GM12864 (cell line): ENCODE data around the gene NOVA1.

Experiments
- DNase-seq: peaks from one replicate; pipeline ENCODE4 v3.0.0-alpha.2; 2011; ENCODE audit warnings: low read depth
- H3K4me3 ChIP-seq: 2 replicates; pipeline ENCODE4 v1.5.1; 2011; ENCODE audit warnings: mild to moderate bottlenecking, low read depth, low read length, control low read depth
- TF ChIP-seq, protein P1 (sequence below): IDR thresholded peaks from 2 replicates; pipeline ENCODE4 v1.5.1; 2011; ENCODE audit warnings: low read depth, mild to moderate bottlenecking, moderate library complexity, low read length, control low read depth, inconsistent platforms; ENCODE audit errors: missing control alignments

Gene NOVA1

DNA sequence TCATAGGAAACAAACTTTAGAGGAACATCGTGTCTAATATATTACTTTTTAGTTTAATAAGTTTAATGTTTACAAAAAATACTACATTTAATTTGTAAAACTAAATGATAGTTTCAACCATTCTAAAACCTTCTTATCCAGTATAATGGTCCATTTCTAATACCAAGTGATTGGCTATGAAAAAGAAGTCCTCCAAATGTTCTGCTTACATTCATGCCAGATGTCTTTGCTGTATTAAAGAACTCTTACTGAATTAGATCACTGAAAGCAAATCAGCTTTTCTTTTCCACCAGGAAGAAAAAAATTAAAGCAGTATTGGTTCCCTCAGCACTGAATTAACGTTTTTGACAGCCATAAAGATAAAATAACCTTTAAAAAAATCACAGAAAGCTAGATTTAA lies 3.7 kb downstream of the NOVA1 start:
- H3K4me3 ChIP-seq: no peak overlapping the region
- TF ChIP-seq, protein P1, sequence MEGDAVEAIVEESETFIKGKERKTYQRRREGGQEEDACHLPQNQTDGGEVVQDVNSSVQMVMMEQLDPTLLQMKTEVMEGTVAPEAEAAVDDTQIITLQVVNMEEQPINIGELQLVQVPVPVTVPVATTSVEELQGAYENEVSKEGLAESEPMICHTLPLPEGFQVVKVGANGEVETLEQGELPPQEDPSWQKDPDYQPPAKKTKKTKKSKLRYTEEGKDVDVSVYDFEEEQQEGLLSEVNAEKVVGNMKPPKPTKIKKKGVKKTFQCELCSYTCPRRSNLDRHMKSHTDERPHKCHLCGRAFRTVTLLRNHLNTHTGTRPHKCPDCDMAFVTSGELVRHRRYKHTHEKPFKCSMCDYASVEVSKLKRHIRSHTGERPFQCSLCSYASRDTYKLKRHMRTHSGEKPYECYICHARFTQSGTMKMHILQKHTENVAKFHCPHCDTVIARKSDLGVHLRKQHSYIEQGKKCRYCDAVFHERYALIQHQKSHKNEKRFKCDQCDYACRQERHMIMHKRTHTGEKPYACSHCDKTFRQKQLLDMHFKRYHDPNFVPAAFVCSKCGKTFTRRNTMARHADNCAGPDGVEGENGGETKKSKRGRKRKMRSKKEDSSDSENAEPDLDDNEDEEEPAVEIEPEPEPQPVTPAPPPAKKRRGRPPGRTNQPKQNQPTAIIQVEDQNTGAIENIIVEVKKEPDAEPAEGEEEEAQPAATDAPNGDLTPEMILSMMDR: no peak
- no peak for DNase-seq

DNA sequence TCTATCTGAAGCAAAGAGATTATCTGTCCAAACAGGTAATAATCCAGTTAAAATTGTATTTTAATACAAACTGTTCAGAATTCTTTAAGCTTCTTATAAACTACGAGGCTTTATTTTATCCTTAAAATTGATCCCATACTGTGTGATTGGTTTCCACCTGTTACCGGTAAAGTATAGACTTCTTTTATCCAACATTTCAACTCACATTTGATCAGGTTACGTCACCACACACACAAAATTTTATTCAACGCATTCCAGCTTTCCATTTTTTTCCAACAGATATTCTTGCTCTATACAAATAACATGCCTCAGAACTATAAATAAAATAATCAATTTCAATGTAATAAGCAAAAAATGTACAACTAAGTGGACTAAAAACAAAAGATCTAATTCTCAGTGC lies 4.5 kb downstream of the NOVA1 start:
- TF ChIP-seq, protein P1: no peak
- no peak for DNase-seq

DNA sequence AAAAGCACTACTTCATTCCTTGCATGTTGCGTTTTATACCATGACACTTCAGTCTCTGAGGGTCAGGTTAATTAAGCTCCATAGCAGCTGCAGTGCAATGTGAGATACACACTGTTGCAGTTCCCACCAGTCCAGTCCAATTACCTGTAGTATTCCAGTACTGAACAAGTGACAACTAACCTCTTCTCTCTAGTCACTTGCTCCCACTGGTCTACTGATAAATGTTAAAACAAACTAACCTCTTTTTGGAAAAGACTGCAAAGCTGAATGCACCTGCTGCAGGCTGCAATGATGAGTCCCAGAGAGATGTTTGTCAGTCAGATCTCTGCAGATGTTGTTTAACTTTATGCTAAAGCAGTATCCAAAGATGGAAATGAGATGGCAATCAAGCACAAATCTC lies 7.9 kb downstream of the NOVA1 start:
- DNase-seq: no peak
- H3K4me3 ChIP-seq: no peak overlapping the region
- TF ChIP-seq, protein P1: no peak

More for the DNA sequence above, 4.5 kb downstream of the NOVA1 start:
- no peak overlapping the region for H3K4me3 ChIP-seq

DNA sequence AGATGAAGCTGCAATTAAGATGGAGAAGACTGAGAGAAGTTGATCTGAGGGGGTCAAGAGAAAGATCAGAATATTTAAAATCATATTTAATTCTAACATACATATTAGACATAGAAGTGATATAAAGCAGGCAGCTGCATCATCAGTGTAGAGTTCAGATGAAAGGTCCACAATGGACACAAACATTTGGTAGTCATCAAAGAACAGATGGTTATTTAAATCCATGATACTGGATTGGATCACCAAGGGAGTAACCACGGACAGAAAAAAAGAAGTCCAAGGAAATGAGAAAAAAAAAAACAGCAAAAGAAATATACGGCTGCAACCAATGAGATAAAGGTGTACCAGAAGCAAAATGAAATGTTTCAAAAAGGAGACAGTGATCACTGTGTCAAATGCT lies 20.1 kb downstream of the NOVA1 start:
- DNase-seq: no peak
- TF ChIP-seq, protein P1: no peak
- no peak overlapping the region for H3K4me3 ChIP-seq

DNA sequence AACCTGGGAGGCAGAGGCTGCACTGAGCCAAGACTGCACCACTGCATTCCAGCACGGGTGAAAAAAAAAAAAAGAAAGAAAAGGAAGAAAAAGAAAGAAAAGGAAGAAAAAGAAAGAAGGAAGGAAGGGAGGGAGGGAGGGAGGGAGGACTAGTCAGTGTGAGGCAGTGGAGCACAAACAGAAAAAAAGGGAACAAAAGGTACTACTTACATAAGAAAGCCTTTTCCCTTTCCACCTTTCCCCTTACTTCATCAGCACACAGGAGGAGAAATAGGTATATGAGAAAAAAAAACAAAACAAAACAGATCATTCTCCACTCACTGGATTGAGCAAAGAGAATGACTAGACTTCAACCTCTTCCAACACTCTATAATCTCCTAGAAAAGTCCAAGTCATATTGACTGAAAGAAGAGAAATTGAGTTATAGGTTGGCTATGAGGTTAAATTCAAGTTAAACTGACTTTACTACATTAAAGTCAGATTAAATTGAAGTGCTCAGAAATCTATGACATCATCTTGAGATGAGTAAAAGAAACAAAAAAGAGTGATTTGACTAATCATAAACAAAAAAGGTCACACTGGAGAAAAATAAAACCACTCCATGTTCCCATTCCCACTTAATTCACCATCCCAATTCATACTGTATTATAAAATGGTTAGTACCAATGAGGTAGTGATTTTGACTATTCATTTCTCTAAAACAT lies 43.6 kb downstream of the NOVA1 start:
- no peak overlapping the region for H3K4me3 ChIP-seq

DNA sequence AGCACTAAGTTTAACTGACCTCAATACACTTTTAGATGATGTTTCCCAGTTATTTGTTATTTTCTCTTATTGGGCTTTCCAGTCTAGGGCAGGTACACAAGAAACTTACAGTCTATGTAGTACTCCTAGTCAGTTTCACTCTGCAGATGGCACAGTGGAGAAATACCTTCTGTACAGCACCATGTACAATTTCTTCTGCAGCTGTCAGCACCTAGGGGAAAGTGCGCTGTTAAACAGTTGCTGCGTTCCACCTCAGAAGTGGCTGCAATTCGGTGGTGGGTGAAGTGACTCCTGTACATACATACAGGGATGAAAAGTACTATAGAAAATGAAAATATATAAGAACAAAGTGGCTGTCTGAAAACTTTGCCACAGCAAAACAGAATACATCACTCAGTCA lies 48.3 kb downstream of the NOVA1 start:
- TF ChIP-seq, protein P1: no peak
- no peak for DNase-seq
- no peak overlapping the region for H3K4me3 ChIP-seq

More for the DNA sequence above, 43.6 kb downstream of the NOVA1 start:
- TF ChIP-seq, protein P1: no peak
- no peak for DNase-seq

DNA sequence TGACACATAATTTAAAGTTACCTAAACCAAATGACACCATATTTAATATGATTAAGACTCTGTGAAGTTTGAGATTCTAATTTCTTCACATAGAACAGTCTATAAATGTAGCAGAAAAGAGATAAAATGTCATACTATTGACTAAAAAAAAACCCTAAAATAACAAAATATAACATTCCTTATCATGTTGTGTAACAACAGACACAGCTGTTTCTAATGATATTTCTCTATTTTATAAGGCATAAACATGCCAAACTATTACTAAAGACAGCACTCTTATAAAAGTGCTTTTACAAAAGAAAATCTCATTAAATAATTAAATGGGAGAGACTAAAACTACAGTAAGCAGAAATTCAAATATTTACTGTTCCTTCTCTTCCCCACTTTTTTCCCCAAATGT lies 49.4 kb downstream of the NOVA1 start:
- no peak for DNase-seq
- TF ChIP-seq, protein P1: no peak
- no peak overlapping the region for H3K4me3 ChIP-seq
